HG03103 (cell line): ENCODE data around the gene AMBRA1.
"Not testable (repeated sequence)": the region's sequence is repeated elsewhere in the genome, so short reads cannot be mapped to it uniquely, and the experiment has no call there.

ENCODE experiments used
- ATAC-seq: cut with Tn5 transposase; IDR thresholded peaks from one replicate; pipeline ENCODE4 v1.9.1; 2021; ENCODE audit warnings: low read depth; ENCODE audit not compliant: unreplicated experiment

The AMBRA1 gene

DNA sequence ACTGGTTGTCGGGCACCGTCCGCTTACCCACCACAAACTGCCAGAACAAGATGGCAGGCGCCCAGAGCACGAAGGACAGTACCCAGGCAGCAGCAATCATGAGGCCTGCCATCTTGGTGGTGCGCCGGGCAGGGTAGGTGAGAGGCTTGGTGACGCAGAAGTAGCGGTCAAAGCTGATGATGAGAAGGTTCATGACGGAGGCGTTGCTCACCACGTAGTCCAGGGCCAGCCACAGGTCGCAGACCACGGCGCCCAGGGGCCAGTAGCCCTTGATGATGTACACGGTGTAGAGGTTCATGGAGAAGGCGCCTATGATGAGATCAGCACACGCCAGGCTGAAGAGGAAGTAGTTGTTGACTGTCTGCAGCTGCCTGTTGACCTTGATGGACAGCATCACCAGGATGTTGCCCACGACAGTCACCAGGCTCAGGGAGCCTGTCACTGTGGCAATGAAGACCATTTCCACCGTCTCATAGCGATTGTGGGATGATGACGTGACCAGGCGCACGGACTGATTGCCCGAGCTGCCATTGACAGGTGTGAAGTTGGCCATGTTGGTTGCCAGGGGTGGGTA lies 207.7 kb downstream of the AMBRA1 start:
- no peak for ATAC-seq

DNA sequence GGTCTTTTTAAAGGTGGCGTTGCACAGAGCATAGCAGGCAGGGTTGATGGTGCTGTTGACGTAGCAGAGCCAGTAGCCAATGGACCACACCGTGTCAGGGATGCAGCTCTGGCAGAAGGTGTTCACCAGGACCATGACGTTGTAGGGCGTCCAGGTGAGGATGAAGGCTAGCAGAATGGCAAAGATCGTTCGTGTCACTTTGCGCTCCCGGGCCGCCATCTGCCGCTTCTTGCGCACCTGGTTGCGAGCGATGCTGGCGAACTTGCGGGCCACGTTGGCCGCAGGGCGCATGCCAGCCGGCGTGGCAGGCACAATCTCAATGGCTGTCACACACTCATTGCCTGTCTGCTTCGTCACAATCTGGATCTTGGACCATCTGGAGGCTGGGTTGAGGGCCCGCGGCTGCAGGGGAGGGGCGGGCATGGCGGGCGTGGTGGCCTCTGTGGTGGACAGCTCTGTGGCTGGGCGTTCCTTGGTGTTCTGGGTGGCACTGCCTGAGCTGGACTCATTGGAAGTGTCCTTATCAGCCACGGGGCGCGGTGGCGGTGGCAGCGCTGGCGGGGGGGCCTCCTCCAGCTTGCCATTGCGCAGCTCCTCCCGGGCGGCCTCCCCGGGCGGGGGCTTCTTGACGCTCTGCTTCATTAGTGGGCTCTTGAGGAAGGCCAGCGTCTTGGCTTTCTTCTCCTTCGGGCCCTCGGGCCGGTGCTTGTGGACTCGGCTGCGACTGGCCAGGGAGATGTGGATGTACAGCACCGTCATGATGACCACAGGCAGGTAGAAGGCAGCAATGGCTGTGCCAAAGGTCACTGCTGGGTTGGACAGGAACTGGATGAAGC lies 208.4 kb downstream of the AMBRA1 start:
- no peak for ATAC-seq

DNA sequence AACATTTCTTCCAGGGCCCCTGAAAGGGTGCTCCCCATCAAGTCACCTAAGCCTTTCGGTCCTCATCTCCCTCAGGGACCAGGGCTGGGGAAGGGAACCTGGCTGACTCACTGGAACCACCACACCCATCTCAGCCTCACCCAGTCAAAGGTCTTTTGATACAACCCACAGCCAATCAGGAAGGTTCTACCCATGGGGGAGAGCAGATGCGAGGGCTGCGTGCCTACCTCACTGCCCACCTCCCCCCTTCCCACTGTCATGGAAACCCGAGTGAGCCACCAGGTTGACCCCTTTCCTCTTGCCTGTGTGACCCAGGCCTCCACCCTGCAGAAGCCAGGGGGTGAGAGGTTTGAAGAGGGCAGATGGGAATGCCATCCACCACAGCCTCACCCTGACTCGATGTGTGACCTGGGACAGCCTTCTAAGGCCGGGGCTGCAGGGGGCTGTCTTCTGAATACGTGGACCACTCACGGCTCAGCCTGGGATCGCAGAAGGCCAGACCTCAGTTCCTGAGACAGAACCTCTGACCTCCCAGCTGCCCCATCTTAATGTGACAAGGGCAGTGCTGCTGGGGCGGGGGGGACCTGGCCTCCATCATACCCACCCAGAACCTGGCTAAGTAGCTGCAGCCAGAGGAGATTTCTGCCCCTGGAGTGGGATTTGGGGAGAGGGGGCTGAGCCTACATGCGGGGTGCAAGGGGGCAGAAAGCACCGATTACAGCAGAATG lies 209.7 kb downstream of the AMBRA1 start:
- ATAC-seq = no peak

DNA sequence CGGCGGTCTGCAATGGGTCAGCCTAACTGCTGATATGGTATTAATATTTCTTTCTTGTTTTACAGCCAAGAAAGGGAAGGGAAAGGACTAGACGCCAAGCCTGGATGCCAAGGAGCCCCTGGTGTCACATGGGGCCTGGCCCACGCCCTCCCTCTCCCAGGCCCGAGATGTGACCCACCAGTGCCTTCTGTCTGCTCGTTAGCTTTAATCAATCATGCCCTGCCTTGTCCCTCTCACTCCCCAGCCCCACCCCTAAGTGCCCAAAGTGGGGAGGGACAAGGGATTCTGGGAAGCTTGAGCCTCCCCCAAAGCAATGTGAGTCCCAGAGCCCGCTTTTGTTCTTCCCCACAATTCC lies 210.4 kb downstream of the AMBRA1 start:
- ATAC-seq = no peak

DNA sequence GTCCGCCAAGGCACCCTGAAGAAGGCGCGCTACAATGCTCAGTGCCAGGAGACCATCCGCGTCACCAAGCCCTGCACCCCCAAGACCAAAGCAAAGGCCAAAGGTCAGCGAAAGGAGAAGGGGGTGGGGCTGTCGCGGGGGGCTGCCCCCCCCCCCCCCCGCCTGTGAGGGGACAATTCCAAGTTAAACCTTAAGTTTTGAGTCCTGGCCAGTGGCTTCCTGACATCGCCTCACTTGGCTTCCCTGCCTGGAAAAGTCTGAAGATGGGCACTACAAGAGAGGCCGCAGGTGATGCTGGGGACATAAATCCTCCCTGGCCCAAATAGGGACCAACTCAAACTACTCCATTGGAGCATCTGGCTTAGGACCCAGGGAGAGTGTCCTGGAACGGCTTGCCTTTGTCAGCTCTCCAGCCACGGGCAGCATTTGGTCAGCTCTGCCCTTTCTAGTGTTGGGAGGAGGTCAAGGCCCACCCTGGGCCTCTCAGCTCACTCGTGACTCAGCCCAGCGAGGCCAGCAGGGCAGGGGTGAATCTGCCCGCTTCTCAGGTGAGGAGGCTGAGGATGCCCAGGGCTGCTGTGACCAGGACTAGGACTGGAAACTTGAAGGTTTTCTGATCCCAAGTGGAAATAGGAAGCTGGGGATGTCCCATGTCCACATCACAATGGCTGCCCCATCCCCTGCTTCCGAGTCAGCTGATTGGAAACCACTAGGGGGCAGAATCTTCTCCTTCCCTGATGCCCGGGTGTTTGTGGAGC lies 211.0 kb downstream of the AMBRA1 start:
- no peak for ATAC-seq

GRCh38 chr11:46381819-46382645 lies 211.8 kb downstream of the AMBRA1 start:
- ATAC-seq = no peak

GRCh38 chr11:46381048-46381818 lies 212.6 kb downstream of the AMBRA1 start, which contains the start of gene MDK:
Gene MDK, plus strand, starts transcription at chr11:46381669. Its CDS starts 389 bp downstream, at chr11:46382058.
- no peak for ATAC-seq

GRCh38 chr11:46380340-46381047 lies 213.3 kb downstream of the AMBRA1 start:
- no peak for ATAC-seq

DNA sequence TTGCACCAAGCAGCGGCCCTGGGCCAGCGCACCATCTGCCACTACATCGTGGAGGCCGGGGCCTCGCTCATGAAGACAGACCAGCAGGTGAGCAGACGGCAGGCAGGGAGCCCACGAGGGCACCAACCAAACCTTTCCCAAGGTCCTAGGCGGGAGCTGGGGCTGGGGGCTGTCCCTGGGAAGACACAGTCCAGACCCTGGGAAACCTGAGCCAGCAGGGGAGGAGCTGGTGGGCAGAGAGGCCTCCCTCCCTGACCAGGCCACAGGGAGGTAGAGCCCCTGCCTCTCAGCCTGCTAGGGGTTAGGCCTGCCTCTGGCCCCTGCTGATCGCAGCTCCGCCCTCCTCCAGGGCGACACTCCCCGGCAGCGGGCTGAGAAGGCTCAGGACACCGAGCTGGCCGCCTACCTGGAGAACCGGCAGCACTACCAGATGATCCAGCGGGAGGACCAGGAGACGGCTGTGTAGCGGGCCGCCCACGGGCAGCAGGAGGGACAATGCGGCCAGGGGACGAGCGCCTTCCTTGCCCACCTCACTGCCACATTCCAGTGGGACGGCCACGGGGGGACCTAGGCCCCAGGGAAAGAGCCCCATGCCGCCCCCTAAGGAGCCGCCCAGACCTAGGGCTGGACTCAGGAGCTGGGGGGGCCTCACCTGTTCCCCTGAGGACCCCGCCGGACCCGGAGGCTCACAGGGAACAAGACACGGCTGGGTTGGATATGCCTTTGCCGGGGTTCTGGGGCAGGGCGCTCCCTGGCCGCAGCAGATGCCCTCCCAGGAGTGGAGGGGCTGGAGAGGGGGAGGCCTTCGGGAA lies 214.1 kb downstream of the AMBRA1 start:
- not testable (repeated sequence) for ATAC-seq

- no peak for ATAC-seq
These were observed 214.9 kb downstream of the AMBRA1 start for GRCh38 chr11:46378811-46379481.

GRCh38 chr11:46378296-46378695 lies 215.5 kb downstream of the AMBRA1 start:
- no peak for ATAC-seq

GRCh38 chr11:46377831-46378230 lies 216.0 kb downstream of the AMBRA1 start:
- no peak for ATAC-seq

GRCh38 chr11:46377290-46377689 lies 216.5 kb downstream of the AMBRA1 start:
- ATAC-seq = no peak

DNA sequence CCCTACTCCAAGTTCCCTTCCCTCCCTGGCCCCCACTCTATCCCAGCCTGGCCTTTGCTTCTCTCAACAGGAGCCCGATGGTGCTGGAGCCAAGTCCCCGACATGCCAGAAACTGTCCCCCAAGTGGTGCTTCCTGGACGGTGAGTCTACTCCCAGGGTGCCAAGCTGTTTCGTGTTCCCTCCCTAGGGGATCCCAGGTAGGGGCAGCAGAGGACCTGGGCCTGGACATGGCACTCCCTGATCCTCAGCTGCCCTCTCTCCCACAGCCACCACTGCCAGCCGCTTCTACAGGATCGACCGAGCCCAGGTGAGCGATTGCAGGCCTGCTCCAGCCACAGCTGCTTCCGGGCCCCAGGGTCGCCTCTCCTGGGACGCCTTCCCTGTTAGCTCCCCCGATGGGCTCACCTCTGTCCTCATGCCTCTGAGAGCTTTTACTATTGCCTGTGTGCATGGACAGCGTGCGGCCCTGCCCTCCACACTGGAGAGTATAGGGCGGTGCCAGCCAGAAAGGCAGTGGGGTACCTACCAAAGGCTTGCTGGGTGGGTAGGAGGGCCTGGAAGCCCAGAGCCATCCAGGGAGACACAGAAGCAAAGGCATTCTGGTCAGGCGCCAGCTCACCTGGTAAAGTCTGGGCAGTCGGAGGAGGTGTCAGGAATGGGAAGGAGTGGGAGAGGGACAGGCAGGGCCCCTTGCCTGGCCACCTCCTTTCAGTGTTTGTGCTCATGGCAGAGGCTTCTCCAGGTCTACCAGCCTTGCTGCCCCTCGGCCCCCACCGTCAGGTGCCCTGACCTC lies 217.4 kb downstream of the AMBRA1 start:
- no peak for ATAC-seq

- no peak for ATAC-seq
These were observed 218.3 kb downstream of the AMBRA1 start for GRCh38 chr11:46375392-46376101.

DNA sequence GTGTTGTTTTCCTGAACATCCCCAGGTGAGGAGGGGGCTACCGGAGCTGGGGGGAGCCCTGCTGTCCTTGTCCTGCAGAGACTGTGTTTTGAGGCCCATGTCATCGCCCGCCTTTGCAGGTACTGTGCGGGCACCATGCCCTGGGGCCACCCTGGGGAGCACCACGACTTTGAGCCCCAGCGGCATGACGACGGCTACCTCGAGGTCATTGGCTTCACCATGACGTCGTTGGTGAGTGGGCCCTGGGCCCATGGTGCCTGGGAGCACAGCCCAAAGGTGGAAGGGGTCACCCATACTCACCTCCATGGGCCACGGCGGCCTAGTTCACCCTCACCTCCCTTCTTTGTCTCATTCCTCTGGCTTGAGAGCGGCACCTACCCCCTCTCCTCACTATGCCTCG lies 219.0 kb downstream of the AMBRA1 start:
- ATAC-seq = no peak
